Chondrocyte (in vitro differentiated cells): ENCODE measurements around the gene LGALS9B. TPM values are rescaled to one million over a fixed set of nuclear protein-coding genes. Genes with fewer than 3 reads are reported as not detected.
"Not testable (repeated sequence)": the region's sequence is repeated elsewhere in the genome, so short reads cannot be mapped to it uniquely, and the experiment has no call there.

Experiments
- DNase-seq: peaks from one replicate; pipeline ENCODE4 v3.0.0; 2021; ENCODE audit warnings: mixed read lengths, low spot score
- H3K27ac Mint-ChIP-seq: one replicate; pipeline ENCODE4 v1.8.0; 2021; ENCODE audit warnings: mild to moderate bottlenecking, moderate library complexity, mixed read lengths; ENCODE audit not compliant: unreplicated experiment
- H3K27me3 Mint-ChIP-seq: 2 replicates; pipeline ENCODE4 v1.8.0; 2021; ENCODE audit warnings: low read depth, mixed read lengths
- H3K36me3 Mint-ChIP-seq: 2 replicates; pipeline ENCODE4 v1.8.0; 2021; ENCODE audit warnings: low read depth, mixed read lengths
- H3K4me1 Mint-ChIP-seq: 2 replicates; pipeline ENCODE4 v1.8.0; 2021; ENCODE audit warnings: low read depth, mild to moderate bottlenecking, mixed read lengths
- H3K4me3 Mint-ChIP-seq: one replicate; pipeline ENCODE4 v1.8.0; 2021; ENCODE audit warnings: mild to moderate bottlenecking, moderate library complexity, mixed read lengths; ENCODE audit not compliant: unreplicated experiment
- H3K9me3 Mint-ChIP-seq: 2 replicates; pipeline ENCODE4 v1.8.0; 2021; ENCODE audit warnings: low read depth, mixed read lengths
- CTCF ChIP-seq: fragments of 200-600 bp; sonication (generic); IDR thresholded peaks from 2 replicates; pipeline ENCODE4 v1.5.0; 2021; ENCODE audit warnings: antibody characterized with exemption, mild to moderate bottlenecking, moderate library complexity
- total RNA-seq: library from RNA; stranded (reverse); gene quantifications from 3 replicates; pipeline ENCODE4 v1.2.1, GENCODE V29; 2021

LGALS9B gene
- total RNA-seq, 1 donor from 2014 or later = not detected

GRCh38 chr17:20464854-20465414 lies 2.4 kb downstream of the LGALS9B start:
- H3K9me3 Mint-ChIP-seq, H3K27me3 Mint-ChIP-seq: not testable (repeated sequence)

GRCh38 chr17:20462158-20462557 lies 5.2 kb downstream of the LGALS9B start:
- not testable (repeated sequence) for H3K27ac Mint-ChIP-seq, H3K4me3 Mint-ChIP-seq, H3K9me3 Mint-ChIP-seq, H3K36me3 Mint-ChIP-seq, H3K4me1 Mint-ChIP-seq, DNase-seq, H3K27me3 Mint-ChIP-seq

More at GRCh38 chr17:20464854-20465414, 2.4 kb downstream of the LGALS9B start:
- not testable (repeated sequence) for H3K4me1 Mint-ChIP-seq, H3K36me3 Mint-ChIP-seq, H3K4me3 Mint-ChIP-seq, DNase-seq, H3K27ac Mint-ChIP-seq

GRCh38 chr17:20457848-20458381 lies 9.4 kb downstream of the LGALS9B start:
- not testable (repeated sequence) for H3K36me3 Mint-ChIP-seq, H3K9me3 Mint-ChIP-seq, DNase-seq, H3K27ac Mint-ChIP-seq, H3K4me1 Mint-ChIP-seq, H3K4me3 Mint-ChIP-seq, H3K27me3 Mint-ChIP-seq

GRCh38 chr17:20455106-20455505 lies 12.2 kb downstream of the LGALS9B start:
- DNase-seq, H3K27ac Mint-ChIP-seq, H3K4me1 Mint-ChIP-seq, H3K27me3 Mint-ChIP-seq, H3K4me3 Mint-ChIP-seq, H3K36me3 Mint-ChIP-seq, H3K9me3 Mint-ChIP-seq: not testable (repeated sequence)

GRCh38 chr17:20453820-20454434 lies 13.4 kb downstream of the LGALS9B start:
- H3K4me1 Mint-ChIP-seq, H3K27ac Mint-ChIP-seq, H3K27me3 Mint-ChIP-seq, DNase-seq, H3K4me3 Mint-ChIP-seq, H3K36me3 Mint-ChIP-seq, H3K9me3 Mint-ChIP-seq: not testable (repeated sequence)

- not testable (repeated sequence) for H3K36me3 Mint-ChIP-seq, H3K27me3 Mint-ChIP-seq, DNase-seq, H3K4me1 Mint-ChIP-seq, H3K4me3 Mint-ChIP-seq, H3K27ac Mint-ChIP-seq, H3K9me3 Mint-ChIP-seq
Measured at GRCh38 chr17:20450852-20451251, 16.5 kb downstream of the LGALS9B start.

- not testable (repeated sequence) for H3K27me3 Mint-ChIP-seq, H3K27ac Mint-ChIP-seq, H3K4me1 Mint-ChIP-seq, DNase-seq, H3K9me3 Mint-ChIP-seq, H3K36me3 Mint-ChIP-seq, H3K4me3 Mint-ChIP-seq
Measured at GRCh38 chr17:20447534-20448321, 19.6 kb downstream of the LGALS9B start.

- H3K36me3 Mint-ChIP-seq, H3K27me3 Mint-ChIP-seq, DNase-seq, H3K4me3 Mint-ChIP-seq, H3K4me1 Mint-ChIP-seq, H3K9me3 Mint-ChIP-seq, H3K27ac Mint-ChIP-seq: not testable (repeated sequence)
- TF ChIP-seq CTCF = peak; percentile 71
Measured at GRCh38 chr17:20446895-20447294, 20.4 kb downstream of the LGALS9B start.

- not testable (repeated sequence) for H3K4me3 Mint-ChIP-seq, H3K27ac Mint-ChIP-seq, H3K4me1 Mint-ChIP-seq, H3K27me3 Mint-ChIP-seq, DNase-seq, H3K36me3 Mint-ChIP-seq, H3K9me3 Mint-ChIP-seq
Measured at GRCh38 chr17:20444581-20445236, 22.6 kb downstream of the LGALS9B start.

- H3K36me3 Mint-ChIP-seq, H3K9me3 Mint-ChIP-seq, H3K27me3 Mint-ChIP-seq, H3K4me1 Mint-ChIP-seq, H3K27ac Mint-ChIP-seq, H3K4me3 Mint-ChIP-seq: not testable (repeated sequence)
- peak; percentile 76 for DNase-seq
Measured at GRCh38 chr17:20444173-20444572, 23.2 kb downstream of the LGALS9B start.

- H3K36me3 Mint-ChIP-seq, H3K4me3 Mint-ChIP-seq, H3K9me3 Mint-ChIP-seq, H3K27ac Mint-ChIP-seq, H3K27me3 Mint-ChIP-seq, DNase-seq, H3K4me1 Mint-ChIP-seq: not testable (repeated sequence)
Measured at GRCh38 chr17:20443632-20444031, 23.7 kb downstream of the LGALS9B start.
